Cardiac ventricle fibroblast (primary cell): Measurements from ENCODE around the gene RHOA. TPM values are rescaled to one million over a fixed set of nuclear protein-coding genes. Genes with fewer than 3 reads are reported as not detected.

Experiments used
- total RNA-seq: library from RNA; depleted of rRNA; stranded (reverse); fragments of >200 nt; gene quantifications from 2 replicates; pipeline ENCODE4 v1.2.3, GENCODE V29; 2015

The RHOA gene
- total RNA-seq = 359 and 416 TPM in 2 replicates

DNA sequence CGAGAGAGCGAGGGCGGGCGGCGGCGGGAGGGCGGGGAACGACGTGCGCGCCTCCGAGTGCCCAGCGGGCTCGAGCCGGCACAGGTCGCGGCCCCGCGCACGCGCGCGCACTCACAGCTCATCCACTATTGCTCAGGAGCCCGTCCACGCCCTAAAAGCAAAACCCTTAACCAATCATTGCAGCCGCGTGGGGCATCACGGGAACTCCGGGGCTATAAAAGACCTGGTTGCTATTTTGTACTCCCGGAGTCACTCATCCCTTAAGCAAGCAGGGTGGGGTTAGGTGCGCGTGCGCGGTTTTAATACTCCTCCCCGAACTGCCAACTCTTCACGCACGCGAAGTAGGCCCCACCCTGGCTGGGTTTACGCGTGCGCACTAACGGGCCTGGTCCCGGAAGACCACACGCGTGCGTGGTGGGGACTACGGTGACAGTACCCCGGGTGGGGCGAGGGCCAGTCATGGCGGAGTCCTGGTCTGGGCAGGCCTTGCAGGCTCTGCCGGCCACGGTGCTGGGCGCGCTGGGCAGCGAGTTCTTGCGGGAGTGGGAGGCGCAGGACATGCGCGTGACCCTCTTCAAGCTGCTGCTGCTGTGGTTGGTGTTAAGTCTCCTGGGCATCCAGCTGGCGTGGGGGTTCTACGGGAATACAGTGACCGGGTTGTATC is at the start of gene RHOA, which contains the start of gene TCTA:
Gene RHOA, minus strand, starts transcription at position 9 of the 664 bp plus-strand sequence. CDS start 36,387 bp downstream, outside the sequence.
Gene TCTA, plus strand, starts transcription at position 456 of the 664 bp plus-strand sequence. Its CDS starts 4 bp downstream, at position 460.

DNA sequence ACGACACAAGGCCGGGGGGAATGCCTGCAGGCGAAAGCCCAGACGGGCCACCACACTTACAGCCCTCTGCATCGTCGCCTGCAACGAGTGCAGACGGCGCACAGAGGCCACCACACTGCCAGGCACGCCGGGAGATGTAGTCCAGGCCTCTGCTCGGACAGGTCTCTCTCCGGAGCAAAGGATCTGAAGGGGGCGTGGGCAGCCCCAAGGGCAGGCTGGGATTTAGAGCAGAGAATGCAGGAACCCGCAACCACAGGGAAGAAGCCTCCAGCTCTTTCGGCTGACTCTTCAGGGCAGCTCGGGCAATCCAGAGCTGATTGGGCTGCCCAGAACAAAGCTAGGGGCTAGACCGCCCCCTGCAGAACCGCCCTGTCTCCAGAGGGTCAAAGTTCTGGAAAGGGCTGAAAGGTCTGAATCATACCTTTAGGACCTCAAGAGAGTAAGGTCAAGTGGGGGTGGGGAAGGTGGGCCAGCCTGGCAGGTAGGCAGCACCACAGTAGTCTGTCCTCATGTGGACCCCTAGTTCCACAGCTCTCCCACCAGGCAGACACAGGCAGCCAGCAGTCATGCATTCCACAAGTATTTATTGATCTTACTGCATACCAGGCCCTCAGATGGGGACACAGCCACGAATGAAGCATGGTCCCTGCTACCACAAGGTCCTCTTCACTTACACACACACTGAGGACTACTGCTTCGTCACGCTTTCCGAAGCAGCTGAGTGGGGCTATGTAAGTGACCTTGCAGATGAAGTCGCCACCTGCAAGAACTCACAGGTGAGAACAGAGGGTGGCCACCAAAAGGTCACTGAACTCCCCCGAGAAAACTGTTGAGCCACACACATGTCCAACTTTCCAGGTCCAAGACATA is 10.8 kb upstream of the RHOA start, which contains the start of gene AMT:
Gene AMT, minus strand, starts transcription at position 95 of the 870 bp plus-strand sequence. Its CDS starts 23 bp downstream, at position 72.

DNA sequence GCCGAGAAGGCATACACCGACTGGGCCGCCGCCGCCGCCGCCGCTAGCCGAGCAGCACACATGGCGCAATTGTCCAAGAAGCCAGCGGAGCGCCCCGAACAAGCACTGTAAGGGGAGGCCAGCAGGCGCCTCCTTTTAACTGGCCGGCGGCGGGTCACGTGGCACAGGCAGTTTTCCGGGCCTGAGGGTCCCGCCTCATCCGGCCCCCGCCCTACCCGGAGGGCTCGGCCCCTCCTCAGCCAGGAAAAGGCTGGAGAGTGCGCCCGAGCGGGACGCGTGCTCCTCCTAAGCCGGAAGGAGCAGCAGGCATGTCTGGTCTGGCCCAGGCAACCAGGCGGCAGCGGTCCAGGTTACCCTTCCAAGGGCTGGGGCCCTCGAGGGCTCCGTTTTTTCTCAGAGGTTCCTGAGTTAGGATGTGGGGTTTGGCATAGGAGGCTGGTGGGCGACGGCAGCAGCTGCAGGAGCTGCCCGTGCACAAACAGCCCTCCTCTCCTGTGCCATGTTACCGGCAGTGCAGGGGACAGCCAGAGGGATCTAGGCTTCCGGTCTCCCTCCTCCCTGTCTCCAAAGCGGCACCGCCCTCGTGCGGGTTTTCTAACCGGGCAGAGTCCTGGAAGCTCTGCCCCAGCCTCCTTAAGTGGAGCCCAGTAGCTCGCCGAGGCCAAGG is 53.4 kb downstream of the RHOA start, which contains the start of gene GPX1:
Gene GPX1, minus strand, starts transcription at position 137 of the 667 bp plus-strand sequence. Its CDS starts 75 bp downstream, at position 62.

DNA sequence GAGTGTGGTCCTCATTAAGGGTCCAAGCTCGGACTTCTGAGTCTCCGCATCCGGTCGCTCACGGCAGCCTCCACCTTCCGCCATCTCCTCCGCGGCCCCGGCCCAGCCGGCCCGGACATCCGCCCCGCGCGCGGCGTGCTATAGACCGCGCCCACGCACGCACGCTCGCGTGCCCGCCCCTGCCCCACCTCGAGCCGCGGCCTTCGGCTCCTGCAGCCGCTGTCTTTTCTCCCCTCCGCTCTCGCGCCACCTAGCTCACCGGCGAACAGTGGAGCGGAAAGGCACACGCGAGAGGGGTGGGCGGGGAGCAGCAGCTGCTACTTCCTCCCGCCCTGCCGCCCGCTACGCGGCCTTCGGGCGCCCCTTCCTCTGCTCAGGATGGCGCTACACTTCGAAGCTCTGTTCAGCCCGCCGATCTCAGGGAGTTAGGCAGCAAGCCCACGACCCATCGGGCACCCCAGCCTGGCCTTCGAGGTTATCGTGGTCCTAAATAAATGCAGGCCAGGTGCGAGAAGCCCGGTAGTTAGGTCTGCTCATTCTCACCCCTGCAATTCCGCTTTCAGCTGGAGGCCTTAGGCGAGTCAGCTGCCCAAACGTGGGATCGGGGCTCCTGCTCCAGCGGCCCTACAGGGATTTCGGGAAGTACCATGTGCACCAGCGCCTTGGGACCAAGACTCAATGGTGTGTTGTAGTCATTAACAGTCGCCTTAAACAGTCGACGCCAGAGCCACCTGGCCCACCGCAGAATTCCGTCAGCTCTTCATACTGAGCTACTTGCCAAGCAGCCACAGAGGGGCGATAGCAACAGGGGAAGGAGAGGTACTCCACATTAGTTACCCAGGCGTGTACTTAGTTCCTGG is 71.6 kb downstream of the RHOA start, which contains the start of gene USP4:
Gene USP4, minus strand, starts transcription at position 113 of the 860 bp plus-strand sequence. Its CDS starts 29 bp downstream, at position 84.

Other genes with a start within 250 kb of the RHOA start
- gene CCDC71, start 245.6 kb downstream of the RHOA start, total RNA-seq = 24.3 and 27.9 TPM in 2 replicates
- gene KLHDC8B, start 240.4 kb downstream of the RHOA start, total RNA-seq = 19.4 and 19.7 TPM in 2 replicates
- 0.75 and 1.1 TPM in 2 replicates for gene C3orf62, start 134.7 kb downstream of the RHOA start, total RNA-seq
- 13.8 and 16.8 TPM in 2 replicates for gene USP4, start 71.9 kb downstream of the RHOA start, total RNA-seq
- gene GPX1, start 53.6 kb downstream of the RHOA start, total RNA-seq = 286 and 311 TPM in 2 replicates
- gene TCTA, start 447 bp upstream of the RHOA start, total RNA-seq = 26.6 and 29.1 TPM in 2 replicates
- gene AMT, start 10.5 kb upstream of the RHOA start, total RNA-seq = 0.39 and 1.5 TPM in 2 replicates
- gene NICN1, start 17.3 kb upstream of the RHOA start, total RNA-seq = 4.3 and 8.2 TPM in 2 replicates
- 35.4 and 40.0 TPM in 2 replicates for gene DAG1, start 58.3 kb upstream of the RHOA start, total RNA-seq
- gene BSN, start 142.5 kb upstream of the RHOA start, total RNA-seq = 0.10 and 0.37 TPM in 2 replicates